Measurements from ENCODE around the gene TROAP. TPM values are rescaled to one million over a fixed set of nuclear protein-coding genes. Genes with fewer than 3 reads are reported as not detected.

The TROAP gene
- total and polyA plus RNA-seq, 9 of the 15 experiments (the other 6 are each of a cell fraction or from before 2014, with no cell fraction given), result 46.4 to 171 (median 59.8) TPM

- TF ChIP-seq TRIM24 (IDR thresholded peaks at IDR 0.05) (no peak), KLF13 (tag; IDR thresholded peaks at IDR 0.05; ENCODE audit: borderline replicate concordance, low read depth) (no peak), FOXA3 (CRISPR knock-in tag; conservative IDR thresholded peaks at IDR 0.05 in 1 of 2, IDR thresholded peaks at IDR 0.05 in 1 of 2) (no peak), ZNF592 (IDR thresholded peaks at IDR 0.05) (no peak), MCM3 (IDR thresholded peaks at IDR 0.05) (no peak), BRF1 (IDR thresholded peaks at IDR 0.05; ENCODE audit: borderline replicate concordance, extremely low read depth, insufficient read length) (no peak), TGIF2 (CRISPR knock-in tag; IDR thresholded peaks at IDR 0.05) (no peak), ZNF707 (CRISPR knock-in tag; conservative IDR thresholded peaks at IDR 0.05) (no peak), PCBP2 (IDR thresholded peaks at IDR 0.05; ENCODE audit: low read depth, low read length, poor library complexity, severe bottlenecking) (no peak), ZNF217 (CRISPR knock-in tag; IDR thresholded peaks at IDR 0.05) (no peak), ZNF583 (CRISPR knock-in tag; IDR thresholded peaks at IDR 0.05) (no peak), ZFP30 (CRISPR knock-in tag; IDR thresholded peaks at IDR 0.05; ENCODE audit: borderline replicate concordance) (no peak), MECOM (CRISPR knock-in tag; IDR thresholded peaks at IDR 0.05) (no peak), POLR2H (tag; IDR thresholded peaks at IDR 0.05; ENCODE audit: low read depth) (peak; percentile 91), ELF1 (tag; IDR thresholded peaks at IDR 0.05) (no peak), NR0B1 (IDR thresholded peaks at IDR 0.05; ENCODE audit: partially characterized antibody) (no peak), GATA2 (CRISPR knock-in tag; IDR thresholded peaks at IDR 0.05) (peak; percentile 41; the same call in 1 of the 2 replicates), ILF3 (IDR thresholded peaks at IDR 0.05; ENCODE audit: borderline replicate concordance) (no peak), C11orf30 (IDR thresholded peaks at IDR 0.05; ENCODE audit: low read depth) (peak; percentile 88), MCM5 (IDR thresholded peaks at IDR 0.05; ENCODE audit: low read depth) (no peak), IFI16 (CRISPR knock-in tag; IDR thresholded peaks at IDR 0.05) (no peak)
- TF ChIP-seq, protein P1, sequence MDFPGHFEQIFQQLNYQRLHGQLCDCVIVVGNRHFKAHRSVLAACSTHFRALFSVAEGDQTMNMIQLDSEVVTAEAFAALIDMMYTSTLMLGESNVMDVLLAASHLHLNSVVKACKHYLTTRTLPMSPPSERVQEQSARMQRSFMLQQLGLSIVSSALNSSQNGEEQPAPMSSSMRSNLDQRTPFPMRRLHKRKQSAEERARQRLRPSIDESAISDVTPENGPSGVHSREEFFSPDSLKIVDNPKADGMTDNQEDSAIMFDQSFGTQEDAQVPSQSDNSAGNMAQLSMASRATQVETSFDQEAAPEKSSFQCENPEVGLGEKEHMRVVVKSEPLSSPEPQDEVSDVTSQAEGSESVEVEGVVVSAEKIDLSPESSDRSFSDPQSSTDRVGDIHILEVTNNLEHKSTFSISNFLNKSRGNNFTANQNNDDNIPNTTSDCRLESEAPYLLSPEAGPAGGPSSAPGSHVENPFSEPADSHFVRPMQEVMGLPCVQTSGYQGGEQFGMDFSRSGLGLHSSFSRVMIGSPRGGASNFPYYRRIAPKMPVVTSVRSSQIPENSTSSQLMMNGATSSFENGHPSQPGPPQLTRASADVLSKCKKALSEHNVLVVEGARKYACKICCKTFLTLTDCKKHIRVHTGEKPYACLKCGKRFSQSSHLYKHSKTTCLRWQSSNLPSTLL (IDR thresholded peaks at IDR 0.05), result no peak
These were observed at the start of gene TROAP (continued) for GRCh38 chr12:49322708-49323523.

Measured in K562 (cell line).